ENCODE results near the gene CALHM1.
"Not testable (repeated sequence)": the region's sequence is repeated elsewhere in the genome, so short reads cannot be mapped to it uniquely, and the experiment has no call there.

Gene CALHM1

DNA sequence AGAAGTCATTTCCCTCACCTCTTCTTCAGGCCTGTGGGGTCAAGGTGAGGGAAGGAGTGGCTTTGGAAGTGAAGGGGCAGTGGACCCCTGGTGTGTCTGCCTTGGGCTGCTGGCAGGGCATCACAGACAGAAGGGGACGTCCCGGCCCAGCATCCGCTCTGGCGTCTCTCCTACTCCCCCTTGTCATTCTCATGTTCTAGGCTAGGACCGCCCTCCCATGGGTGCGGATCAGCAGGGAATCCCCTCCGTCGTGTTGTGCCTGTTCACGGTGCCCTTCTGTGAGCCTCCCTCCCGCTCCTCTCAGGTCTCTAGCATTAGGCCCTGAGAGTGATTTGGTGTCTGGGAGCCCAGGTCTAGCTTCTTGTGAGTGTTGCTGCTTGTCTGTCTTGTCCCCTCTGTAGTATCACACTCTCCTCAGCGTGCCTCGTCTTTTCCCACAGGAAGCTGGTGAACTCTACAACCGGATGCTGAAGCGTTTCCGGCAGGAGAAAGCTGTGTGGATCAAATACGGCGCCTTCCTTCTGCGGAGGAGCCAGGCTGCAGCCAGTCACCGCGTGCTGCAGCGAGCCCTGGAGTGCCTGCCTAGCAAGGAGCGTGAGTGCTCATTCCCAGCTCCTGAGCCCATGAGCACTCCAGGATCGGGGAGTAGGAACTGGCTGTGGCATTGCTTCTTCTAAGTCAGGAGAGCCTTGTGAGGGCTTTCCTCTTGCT is 15.1 kb downstream of the CALHM1 start:
- in situ Hi-C loops (cut with HindIII; ENCODE audit: low pct_ligation_motif_present, low pct_unique_long_range_greater_than_20kb, low sequenced_read_pairs), result no loop called here
- DNase-seq, result no peak

GRCh38 chr10:103442031-103442461 is 16.7 kb downstream of the CALHM1 start:
- no peak for DNase-seq
- in situ Hi-C loops (cut with HindIII; ENCODE audit: low pct_ligation_motif_present, low pct_unique_long_range_greater_than_20kb, low sequenced_read_pairs), result no loop called here

DNA sequence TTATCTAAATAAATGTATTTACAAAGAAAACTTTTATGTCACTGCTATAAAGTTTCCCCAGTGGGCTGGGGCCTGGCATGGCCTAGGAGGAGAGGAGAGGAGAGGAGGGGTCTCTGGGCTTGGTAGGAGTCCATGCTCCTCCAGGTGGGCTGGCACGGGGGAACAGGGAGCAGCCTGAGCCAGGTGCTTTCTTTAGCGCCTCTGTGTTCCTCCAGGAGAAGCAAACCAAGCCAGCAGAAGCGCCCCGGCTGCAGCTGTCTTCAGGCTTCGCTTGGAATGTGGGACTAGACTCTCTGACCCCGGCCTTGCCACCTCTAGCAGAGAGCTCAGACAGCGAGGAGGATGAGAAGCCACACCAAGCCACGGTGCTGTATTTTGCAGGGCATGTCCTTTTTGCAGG is 17.1 kb downstream of the CALHM1 start:
- no peak for DNase-seq
- in situ Hi-C loops (cut with HindIII; ENCODE audit: low pct_ligation_motif_present, low pct_unique_long_range_greater_than_20kb, low sequenced_read_pairs), result no loop called here

- in situ Hi-C loops (cut with HindIII; ENCODE audit: low pct_ligation_motif_present, low pct_unique_long_range_greater_than_20kb, low sequenced_read_pairs), result no loop called here
- no peak for DNase-seq
Observed at GRCh38 chr10:103441206-103441605, 17.5 kb downstream of the CALHM1 start.

DNA sequence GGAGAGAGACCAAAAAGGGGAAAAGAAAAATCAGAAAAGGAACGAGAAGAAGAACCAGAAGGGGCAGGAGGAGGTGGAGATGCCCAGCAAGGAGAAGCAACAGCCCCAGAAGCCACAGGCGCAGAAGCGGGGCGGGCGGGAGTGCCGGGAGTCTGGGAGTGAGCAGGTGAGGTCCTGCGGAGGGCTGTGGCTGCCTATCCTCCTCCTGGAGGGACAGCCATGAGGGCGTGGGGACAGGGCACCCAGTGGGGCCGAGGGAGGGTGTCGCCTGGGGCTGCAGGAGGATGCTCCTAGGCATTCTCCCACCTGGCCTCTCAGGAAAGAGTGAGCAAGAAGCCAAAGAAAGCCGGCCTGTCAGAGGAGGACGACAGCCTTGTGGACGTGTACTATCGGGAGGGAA is 18.3 kb downstream of the CALHM1 start:
- no peak for DNase-seq
- in situ Hi-C loops (cut with HindIII; ENCODE audit: low pct_ligation_motif_present, low pct_unique_long_range_greater_than_20kb, low sequenced_read_pairs), result no loop called here

- no peak for DNase-seq
- in situ Hi-C loops (cut with HindIII; ENCODE audit: low pct_ligation_motif_present, low pct_unique_long_range_greater_than_20kb, low sequenced_read_pairs), result no loop called here
Observed at GRCh38 chr10:103439776-103440175, 18.9 kb downstream of the CALHM1 start.

DNA sequence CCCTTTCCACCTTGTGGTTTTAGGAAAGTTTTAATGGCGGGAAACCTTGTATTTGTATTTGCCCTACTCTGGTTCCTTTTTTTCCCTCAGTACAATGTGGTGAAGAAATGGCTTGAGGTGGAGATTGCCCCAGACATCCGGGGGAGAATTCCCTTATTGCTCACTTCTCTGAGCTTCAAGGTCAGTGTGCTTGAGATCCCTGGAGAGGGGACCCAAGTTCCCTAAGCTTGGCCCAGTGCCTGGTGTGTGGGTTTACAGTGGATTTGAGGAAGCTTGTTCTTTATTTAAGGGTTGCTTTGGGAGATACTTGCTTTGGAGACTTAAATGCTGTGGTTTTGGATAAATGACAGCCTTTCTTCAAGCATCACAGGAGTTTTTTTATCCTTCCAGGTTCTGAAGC is 24.8 kb downstream of the CALHM1 start:
- in situ Hi-C loops (cut with HindIII; ENCODE audit: low pct_ligation_motif_present, low pct_unique_long_range_greater_than_20kb, low sequenced_read_pairs), result no loop called here
- no peak for DNase-seq

DNA sequence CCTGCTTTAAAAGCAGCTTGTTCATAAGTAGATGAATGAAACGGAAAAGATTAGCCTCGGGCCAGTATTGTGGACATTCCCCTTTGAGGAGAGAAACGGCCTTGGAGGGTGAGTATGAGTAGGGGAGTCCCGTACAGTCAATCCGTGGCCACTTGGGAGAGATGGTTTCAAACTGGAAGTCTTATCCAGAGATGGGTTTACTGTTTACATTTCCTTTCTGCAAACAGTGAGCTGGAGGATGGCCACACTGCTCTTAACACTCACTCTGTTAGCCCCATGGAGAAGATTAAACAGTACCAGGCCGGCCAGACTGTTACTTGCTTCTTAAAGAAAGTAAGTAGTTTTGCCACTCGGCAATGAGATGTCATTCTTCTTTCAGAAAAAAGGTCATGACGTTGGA is 26.8 kb downstream of the CALHM1 start:
- no peak for DNase-seq
- in situ Hi-C loops (cut with HindIII; ENCODE audit: low pct_ligation_motif_present, low pct_unique_long_range_greater_than_20kb, low sequenced_read_pairs), result no loop called here

DNA sequence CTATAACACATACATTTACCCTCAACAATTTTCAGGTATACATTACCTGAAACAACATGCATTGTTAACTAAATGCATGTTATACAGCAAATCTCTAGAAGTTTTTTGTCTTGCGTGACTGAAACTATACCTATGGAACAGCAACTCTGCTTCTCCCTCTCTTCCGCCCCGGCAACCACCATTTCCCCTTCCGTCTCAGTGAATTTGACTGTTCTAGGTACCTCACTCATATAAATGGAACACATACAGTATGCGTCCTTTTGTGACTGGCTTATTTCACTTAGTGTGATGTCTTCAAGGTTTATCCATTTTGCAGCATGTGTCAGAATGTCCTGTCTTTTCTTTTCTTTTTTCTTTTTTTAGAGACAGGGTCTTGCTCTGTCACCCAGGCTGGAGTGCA is 29.1 kb downstream of the CALHM1 start:
- in situ Hi-C loops (cut with HindIII; ENCODE audit: low pct_ligation_motif_present, low pct_unique_long_range_greater_than_20kb, low sequenced_read_pairs), result no loop called here
- no peak for DNase-seq

GRCh38 chr10:103428989-103429643 is 29.6 kb downstream of the CALHM1 start:
- DNase-seq, result no peak
- in situ Hi-C loops (cut with HindIII; ENCODE audit: low pct_ligation_motif_present, low pct_unique_long_range_greater_than_20kb, low sequenced_read_pairs), result no loop called here

DNA sequence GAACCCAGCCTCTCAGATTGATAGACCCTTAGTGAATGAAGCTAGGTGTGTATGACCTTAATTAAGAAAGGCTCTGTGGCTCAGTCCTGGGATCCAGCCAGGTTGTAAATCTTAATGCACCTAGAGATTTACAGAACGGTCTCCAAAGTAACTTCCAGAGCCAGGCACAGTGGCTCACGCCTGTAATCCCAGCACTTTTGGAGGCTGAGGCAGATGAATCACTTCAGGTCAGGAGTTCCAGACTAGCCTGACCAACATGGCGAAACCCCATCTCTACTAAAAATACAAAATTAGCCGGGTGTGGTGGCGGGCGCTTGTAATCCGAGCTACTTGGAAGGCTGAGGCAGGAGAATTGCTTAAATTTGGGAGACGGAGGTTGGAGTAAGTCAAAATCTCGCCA is 30.8 kb downstream of the CALHM1 start:
- no peak for DNase-seq
- in situ Hi-C loops (cut with HindIII; ENCODE audit: low pct_ligation_motif_present, low pct_unique_long_range_greater_than_20kb, low sequenced_read_pairs), result no loop called here

DNA sequence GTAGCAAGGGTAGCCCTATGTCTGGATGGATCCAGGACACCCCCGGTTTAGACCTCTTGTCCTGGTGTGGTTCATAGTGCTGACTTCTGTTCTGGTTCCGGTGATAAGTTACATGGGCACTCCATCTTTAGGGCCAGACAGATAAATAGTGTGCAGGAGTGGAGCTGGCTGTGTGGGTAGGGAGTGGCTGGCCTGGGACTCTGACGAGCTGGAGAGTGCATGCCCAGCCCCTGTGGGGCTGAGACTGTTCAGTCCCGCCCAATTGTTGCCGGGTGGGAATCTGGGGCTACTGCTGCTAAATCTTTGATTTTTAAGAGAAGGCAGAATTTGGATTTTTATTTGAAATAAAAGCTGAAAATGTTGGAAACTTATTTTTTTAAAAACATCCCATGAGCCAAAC is 35.0 kb downstream of the CALHM1 start:
- no peak for DNase-seq
- in situ Hi-C loops (cut with HindIII; ENCODE audit: low pct_ligation_motif_present, low pct_unique_long_range_greater_than_20kb, low sequenced_read_pairs), result no loop called here

- no peak for DNase-seq
- in situ Hi-C loops (cut with HindIII; ENCODE audit: low pct_ligation_motif_present, low pct_unique_long_range_greater_than_20kb, low sequenced_read_pairs), result no loop called here
Observed at GRCh38 chr10:103419101-103419500, 39.6 kb downstream of the CALHM1 start.

GRCh38 chr10:103417601-103418000 is 41.1 kb downstream of the CALHM1 start:
- DNase-seq, result no peak
- in situ Hi-C loops (cut with HindIII; ENCODE audit: low pct_ligation_motif_present, low pct_unique_long_range_greater_than_20kb, low sequenced_read_pairs), result no loop called here

GRCh38 chr10:103417148-103417469 is 41.6 kb downstream of the CALHM1 start:
- DNase-seq; in situ Hi-C loops (cut with HindIII; ENCODE audit: low pct_ligation_motif_present, low pct_unique_long_range_greater_than_20kb, low sequenced_read_pairs): not testable (repeated sequence)

DNA sequence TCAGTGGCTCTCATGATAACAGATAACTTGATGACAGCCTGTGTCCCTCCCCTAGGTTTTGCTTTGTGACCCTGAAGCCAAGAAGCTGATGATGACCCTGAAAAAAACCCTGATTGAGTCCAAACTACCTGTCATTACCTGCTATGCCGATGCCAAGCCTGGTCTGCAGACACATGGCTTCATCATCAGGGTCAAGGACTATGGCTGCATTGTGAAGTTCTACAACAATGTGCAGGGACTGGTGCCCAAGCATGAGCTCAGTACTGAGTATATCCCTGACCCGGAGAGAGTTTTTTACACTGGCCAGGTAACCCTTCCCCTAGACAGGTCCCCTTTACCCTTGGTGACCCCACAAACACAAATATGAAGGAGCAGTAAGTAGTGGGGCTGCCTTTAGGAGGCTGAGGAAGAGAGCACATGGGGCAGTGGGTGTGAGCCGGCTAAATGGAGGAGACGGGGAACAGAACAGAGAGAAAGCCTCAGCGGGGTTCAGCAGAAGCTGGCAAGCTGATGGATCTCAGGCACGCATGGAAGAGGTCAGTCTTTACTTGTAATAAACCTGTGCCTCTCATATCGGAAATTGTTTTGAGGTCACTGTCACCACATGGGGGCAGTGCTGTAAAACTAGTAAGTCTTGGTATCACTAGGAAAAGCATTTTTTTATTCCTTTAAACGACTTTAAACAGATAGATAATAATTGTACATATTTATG is 42.1 kb downstream of the CALHM1 start:
- in situ Hi-C loops (cut with HindIII; ENCODE audit: low pct_ligation_motif_present, low pct_unique_long_range_greater_than_20kb, low sequenced_read_pairs), result no loop called here

GRCh38 chr10:103415581-103415980 is 43.1 kb downstream of the CALHM1 start:
- DNase-seq, result no peak
- in situ Hi-C loops (cut with HindIII; ENCODE audit: low pct_ligation_motif_present, low pct_unique_long_range_greater_than_20kb, low sequenced_read_pairs), result no loop called here

More for the DNA sequence above, 42.1 kb downstream of the CALHM1 start:
- DNase-seq, result peak; percentile 72

DNA sequence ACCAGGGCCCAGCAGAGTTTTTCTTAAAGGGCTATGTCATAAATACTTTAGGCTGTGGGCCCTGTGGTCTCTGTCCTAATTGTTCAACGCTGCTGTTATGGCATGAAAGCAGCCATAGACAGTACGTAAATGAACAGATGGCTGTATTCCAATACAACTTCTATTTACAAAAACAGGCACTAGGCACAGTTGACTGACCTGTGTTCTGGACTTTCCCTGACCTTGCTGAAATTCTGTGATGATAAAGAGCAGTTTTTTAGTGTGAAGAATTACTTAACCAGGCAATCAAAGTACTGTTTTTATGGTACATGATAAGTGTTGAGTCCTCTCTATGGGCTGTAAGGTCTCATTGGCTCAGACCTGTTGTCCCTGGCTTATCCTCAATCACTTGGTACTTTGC is 45.1 kb downstream of the CALHM1 start:
- in situ Hi-C loops (cut with HindIII; ENCODE audit: low pct_ligation_motif_present, low pct_unique_long_range_greater_than_20kb, low sequenced_read_pairs), result no loop called here
- DNase-seq, result no peak
